WTC11 (cell line): ENCODE measurements around the gene GPR156. TPM values are rescaled to one million over a fixed set of nuclear protein-coding genes. Genes with fewer than 3 reads are reported as not detected.
A peak's percentile ranks its signal among the peaks of the same experiment; 100 is the strongest.

Experiments used
- ATAC-seq: fragments of 200-7000 bp; cut with Tn5 transposase; 2 replicates; pipeline ENCODE4 v1.10.0; 2021; ENCODE audit warnings: mild to moderate bottlenecking, moderate library complexity
- CTCF ChIA-PET: fragments of 300-600 bp; sonication (Branson Sonifier 250); formaldehyde crosslinking; loops from one replicate; lab custom pipeline; 2021; ENCODE audit warnings: antibody characterized with exemption; lab: Charles Lee
- POLR2A ChIA-PET: fragments of 350-600 bp; sonication (Branson Sonifier 250); formaldehyde crosslinking; loops from one replicate; lab custom pipeline; 2021; ENCODE audit warnings: antibody characterized with exemption; lab: Charles Lee
- DNase-seq: peaks from one replicate; pipeline ENCODE4 v3.0.0; 2021; ENCODE audit warnings: low spot score
- H3K27ac Mint-ChIP-seq: 2 replicates; pipeline ENCODE4 v1.8.0; 2021; ENCODE audit warnings: mixed read lengths
- H3K27me3 Mint-ChIP-seq: 2 replicates; pipeline ENCODE4 v1.8.0; 2021; ENCODE audit warnings: low read depth, mild to moderate bottlenecking, moderate library complexity, mixed read lengths
- H3K36me3 Mint-ChIP-seq: 2 replicates; pipeline ENCODE4 v1.8.0; 2021; ENCODE audit warnings: mixed read lengths
- H3K4me1 Mint-ChIP-seq: 2 replicates; pipeline ENCODE4 v1.8.0; 2022; ENCODE audit warnings: mixed read lengths
- H3K4me3 Mint-ChIP-seq: 2 replicates; pipeline ENCODE4 v1.8.0; 2021; ENCODE audit warnings: mild to moderate bottlenecking, moderate library complexity, mixed read lengths
- H3K9me3 Mint-ChIP-seq: 2 replicates; pipeline ENCODE4 v1.8.0; 2021; ENCODE audit warnings: mixed read lengths
- ATF1 ChIP-seq: sonication (generic); formaldehyde crosslinking; IDR thresholded peaks from 2 replicates; pipeline ENCODE4 v1.8.1; 2023; ENCODE audit warnings: mild to moderate bottlenecking, moderate library complexity, missing genetic modification reagents
- CREB1 ChIP-seq: sonication (generic); formaldehyde crosslinking; IDR thresholded peaks from 2 replicates; pipeline ENCODE4 v1.8.0; 2023; ENCODE audit warnings: mild to moderate bottlenecking, missing genetic modification reagents
- NR3C1 ChIP-seq: sonication (generic); formaldehyde crosslinking; conservative IDR thresholded peaks from 2 replicates; pipeline ENCODE4 v1.8.1; 2023; ENCODE audit warnings: low read depth, mild to moderate bottlenecking, missing genetic modification reagents
- ZNF138 ChIP-seq: sonication (generic); formaldehyde crosslinking; conservative IDR thresholded peaks from 2 replicates; pipeline ENCODE4 v1.8.1; 2022; ENCODE audit warnings: mild to moderate bottlenecking, moderate library complexity, missing genetic modification reagents
- ZNF232 ChIP-seq: sonication (generic); formaldehyde crosslinking; IDR thresholded peaks from 2 replicates; pipeline ENCODE4 v1.8.0; 2022; ENCODE audit warnings: mild to moderate bottlenecking, missing genetic modification reagents
- ZNF263 ChIP-seq: sonication (generic); formaldehyde crosslinking; IDR thresholded peaks from 2 replicates; pipeline ENCODE4 v1.8.1; 2022; ENCODE audit warnings: low read depth, mild to moderate bottlenecking, moderate library complexity, missing genetic modification reagents
- ZNF317 ChIP-seq: sonication (generic); formaldehyde crosslinking; IDR thresholded peaks from 2 replicates; pipeline ENCODE4 v1.8.1; 2023; ENCODE audit warnings: low read depth, mild to moderate bottlenecking, moderate library complexity, missing genetic modification reagents, borderline replicate concordance
- ZNF423 ChIP-seq: fragments of 250-450 bp; sonication (Bioruptor Pico); IDR thresholded peaks from 2 replicates; pipeline ENCODE4 v2.1.2; 2022; ENCODE audit warnings: mild to moderate bottlenecking, moderate library complexity
- total RNA-seq: library from RNA; stranded (reverse); gene quantifications from 3 replicates; pipeline ENCODE4 v1.2.3, GENCODE V29; 2021
- TF ChIP-seq, protein P1 (sequence below): sonication (generic); formaldehyde crosslinking; IDR thresholded peaks from 2 replicates; pipeline ENCODE4 v1.8.0; 2023; ENCODE audit warnings: missing genetic modification reagents
- TF ChIP-seq, protein P2 (sequence below): sonication (generic); formaldehyde crosslinking; IDR thresholded peaks from 2 replicates; pipeline ENCODE4 v1.8.0; 2022; ENCODE audit warnings: mild to moderate bottlenecking, missing genetic modification reagents
- TF ChIP-seq, protein P3 (sequence below): fragments of 250-450 bp; sonication (Bioruptor Pico); IDR thresholded peaks from 2 replicates; pipeline ENCODE4 v1.9.0; 2021; ENCODE audit warnings: mild to moderate bottlenecking
- TF ChIP-seq, protein P4 (sequence below): sonication (generic); formaldehyde crosslinking; IDR thresholded peaks from 2 replicates; pipeline ENCODE4 v1.8.0; 2023; ENCODE audit warnings: missing genetic modification reagents, mild to moderate bottlenecking, borderline replicate concordance
- TF ChIP-seq, protein P5 (sequence below): sonication (generic); formaldehyde crosslinking; IDR thresholded peaks from 2 replicates; pipeline ENCODE4 v1.8.0; 2022; ENCODE audit warnings: mild to moderate bottlenecking, missing genetic modification reagents
- TF ChIP-seq, protein P6 (sequence below): sonication (generic); formaldehyde crosslinking; conservative IDR thresholded peaks from 2 replicates; pipeline ENCODE4 v1.8.1; 2023; ENCODE audit warnings: mild to moderate bottlenecking, low read depth, missing genetic modification reagents, moderate library complexity
- TF ChIP-seq, protein P7 (sequence below): fragments of 250-450 bp; sonication (Bioruptor Pico); IDR thresholded peaks from 2 replicates; pipeline ENCODE4 v2.1.2; 2022; ENCODE audit warnings: mild to moderate bottlenecking, moderate library complexity

Gene GPR156
- total RNA-seq, 1 experiment from 2014 or later, result 0.72 TPM

DNA sequence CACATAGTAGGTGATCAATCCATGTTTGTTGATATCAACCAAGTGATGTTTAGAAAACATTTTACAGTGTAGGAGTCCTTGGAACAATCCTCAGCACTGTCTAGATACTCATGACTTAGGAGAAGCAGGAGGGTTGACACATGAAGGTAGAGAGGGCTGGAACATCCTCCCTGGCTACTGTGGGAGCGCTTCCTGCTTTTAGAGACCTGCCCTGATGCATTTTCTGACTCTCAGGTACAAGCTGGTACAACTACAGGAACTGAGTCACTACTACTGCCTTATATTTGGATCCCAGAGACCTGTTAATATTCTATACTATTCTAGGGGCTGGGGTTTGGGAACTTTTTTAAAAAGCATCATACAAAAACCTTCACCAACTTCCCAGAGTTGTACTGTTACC is 20.1 kb downstream of the GPR156 start:
- H3K9me3 Mint-ChIP-seq, result peaks cover 5% of the 10 kb centered on the region
- no peaks in the 10 kb centered on the region for H3K36me3 Mint-ChIP-seq
- H3K27me3 Mint-ChIP-seq, result no peaks in the 10 kb centered on the region; the same call in 1 of the 2 replicates
- TF ChIP-seq, protein P1, sequence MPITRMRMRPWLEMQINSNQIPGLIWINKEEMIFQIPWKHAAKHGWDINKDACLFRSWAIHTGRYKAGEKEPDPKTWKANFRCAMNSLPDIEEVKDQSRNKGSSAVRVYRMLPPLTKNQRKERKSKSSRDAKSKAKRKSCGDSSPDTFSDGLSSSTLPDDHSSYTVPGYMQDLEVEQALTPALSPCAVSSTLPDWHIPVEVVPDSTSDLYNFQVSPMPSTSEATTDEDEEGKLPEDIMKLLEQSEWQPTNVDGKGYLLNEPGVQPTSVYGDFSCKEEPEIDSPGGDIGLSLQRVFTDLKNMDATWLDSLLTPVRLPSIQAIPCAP (CRISPR knock-in tag), result no peak
- no peak for TF ChIP-seq CREB1 (CRISPR knock-in tag)
- TF ChIP-seq, protein P2, sequence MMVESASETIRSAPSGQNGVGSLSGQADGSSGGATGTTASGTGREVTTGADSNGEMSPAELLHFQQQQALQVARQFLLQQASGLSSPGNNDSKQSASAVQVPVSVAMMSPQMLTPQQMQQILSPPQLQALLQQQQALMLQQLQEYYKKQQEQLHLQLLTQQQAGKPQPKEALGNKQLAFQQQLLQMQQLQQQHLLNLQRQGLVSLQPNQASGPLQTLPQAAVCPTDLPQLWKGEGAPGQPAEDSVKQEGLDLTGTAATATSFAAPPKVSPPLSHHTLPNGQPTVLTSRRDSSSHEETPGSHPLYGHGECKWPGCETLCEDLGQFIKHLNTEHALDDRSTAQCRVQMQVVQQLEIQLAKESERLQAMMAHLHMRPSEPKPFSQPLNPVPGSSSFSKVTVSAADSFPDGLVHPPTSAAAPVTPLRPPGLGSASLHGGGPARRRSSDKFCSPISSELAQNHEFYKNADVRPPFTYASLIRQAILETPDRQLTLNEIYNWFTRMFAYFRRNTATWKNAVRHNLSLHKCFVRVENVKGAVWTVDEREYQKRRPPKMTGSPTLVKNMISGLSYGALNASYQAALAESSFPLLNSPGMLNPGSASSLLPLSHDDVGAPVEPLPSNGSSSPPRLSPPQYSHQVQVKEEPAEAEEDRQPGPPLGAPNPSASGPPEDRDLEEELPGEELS (CRISPR knock-in tag), result no peak
- TF ChIP-seq ZNF138 (CRISPR knock-in tag), result no peak
- TF ChIP-seq NR3C1 (CRISPR knock-in tag), result no peak
- TF ChIP-seq ZNF263 (CRISPR knock-in tag), result no peak
- TF ChIP-seq ATF1, result no peak
- no peak overlapping the region for H3K27ac Mint-ChIP-seq
- ATAC-seq (no peak), DNase-seq (no peak)
- CTCF ChIA-PET, result no interaction called here
- no peak overlapping the region for H3K4me3 Mint-ChIP-seq
- POLR2A ChIA-PET, result no interaction called here
- H3K4me1 Mint-ChIP-seq, result peaks cover 15% of the 10 kb centered on the region

DNA sequence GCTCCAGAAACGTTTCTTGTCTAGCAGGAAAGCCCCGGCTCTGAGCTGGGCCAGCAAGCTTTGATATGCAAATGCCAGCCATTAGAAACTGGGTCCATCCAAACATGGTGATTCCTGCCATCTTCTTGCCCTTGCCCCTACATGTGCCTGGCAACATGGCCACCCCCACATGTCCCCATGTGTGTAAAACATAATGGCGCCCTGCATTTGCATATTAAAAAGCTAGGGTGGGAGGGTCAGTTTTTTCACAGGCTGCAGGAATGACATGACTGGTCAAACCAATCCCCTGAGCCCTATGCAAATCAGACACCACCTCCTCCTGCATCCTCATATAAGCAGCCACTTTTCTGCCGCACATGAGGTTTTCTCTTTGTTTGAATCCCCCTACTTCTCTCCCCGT is 21.2 kb downstream of the GPR156 start:
- POLR2A ChIA-PET, result interaction anchor here (0.6 kb wide), 1 partner anchor 637 kb away, joined by 6 read pairs; no protein-coding TSS in a partner anchor
- no peak for DNase-seq
- H3K36me3 Mint-ChIP-seq, result no peaks in the 10 kb centered on the region
- no peak for TF ChIP-seq ZNF232 (CRISPR knock-in tag)
- TF ChIP-seq ZNF317, result no peak
- TF ChIP-seq, protein P3, sequence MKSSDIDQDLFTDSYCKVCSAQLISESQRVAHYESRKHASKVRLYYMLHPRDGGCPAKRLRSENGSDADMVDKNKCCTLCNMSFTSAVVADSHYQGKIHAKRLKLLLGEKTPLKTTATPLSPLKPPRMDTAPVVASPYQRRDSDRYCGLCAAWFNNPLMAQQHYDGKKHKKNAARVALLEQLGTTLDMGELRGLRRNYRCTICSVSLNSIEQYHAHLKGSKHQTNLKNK, result no peak
- TF ChIP-seq, protein P4, sequence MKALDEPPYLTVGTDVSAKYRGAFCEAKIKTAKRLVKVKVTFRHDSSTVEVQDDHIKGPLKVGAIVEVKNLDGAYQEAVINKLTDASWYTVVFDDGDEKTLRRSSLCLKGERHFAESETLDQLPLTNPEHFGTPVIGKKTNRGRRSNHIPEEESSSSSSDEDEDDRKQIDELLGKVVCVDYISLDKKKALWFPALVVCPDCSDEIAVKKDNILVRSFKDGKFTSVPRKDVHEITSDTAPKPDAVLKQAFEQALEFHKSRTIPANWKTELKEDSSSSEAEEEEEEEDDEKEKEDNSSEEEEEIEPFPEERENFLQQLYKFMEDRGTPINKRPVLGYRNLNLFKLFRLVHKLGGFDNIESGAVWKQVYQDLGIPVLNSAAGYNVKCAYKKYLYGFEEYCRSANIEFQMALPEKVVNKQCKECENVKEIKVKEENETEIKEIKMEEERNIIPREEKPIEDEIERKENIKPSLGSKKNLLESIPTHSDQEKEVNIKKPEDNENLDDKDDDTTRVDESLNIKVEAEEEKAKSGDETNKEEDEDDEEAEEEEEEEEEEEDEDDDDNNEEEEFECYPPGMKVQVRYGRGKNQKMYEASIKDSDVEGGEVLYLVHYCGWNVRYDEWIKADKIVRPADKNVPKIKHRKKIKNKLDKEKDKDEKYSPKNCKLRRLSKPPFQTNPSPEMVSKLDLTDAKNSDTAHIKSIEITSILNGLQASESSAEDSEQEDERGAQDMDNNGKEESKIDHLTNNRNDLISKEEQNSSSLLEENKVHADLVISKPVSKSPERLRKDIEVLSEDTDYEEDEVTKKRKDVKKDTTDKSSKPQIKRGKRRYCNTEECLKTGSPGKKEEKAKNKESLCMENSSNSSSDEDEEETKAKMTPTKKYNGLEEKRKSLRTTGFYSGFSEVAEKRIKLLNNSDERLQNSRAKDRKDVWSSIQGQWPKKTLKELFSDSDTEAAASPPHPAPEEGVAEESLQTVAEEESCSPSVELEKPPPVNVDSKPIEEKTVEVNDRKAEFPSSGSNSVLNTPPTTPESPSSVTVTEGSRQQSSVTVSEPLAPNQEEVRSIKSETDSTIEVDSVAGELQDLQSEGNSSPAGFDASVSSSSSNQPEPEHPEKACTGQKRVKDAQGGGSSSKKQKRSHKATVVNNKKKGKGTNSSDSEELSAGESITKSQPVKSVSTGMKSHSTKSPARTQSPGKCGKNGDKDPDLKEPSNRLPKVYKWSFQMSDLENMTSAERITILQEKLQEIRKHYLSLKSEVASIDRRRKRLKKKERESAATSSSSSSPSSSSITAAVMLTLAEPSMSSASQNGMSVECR, result no peak
- TF ChIP-seq ZNF423, result no peak
- TF ChIP-seq, protein P5, sequence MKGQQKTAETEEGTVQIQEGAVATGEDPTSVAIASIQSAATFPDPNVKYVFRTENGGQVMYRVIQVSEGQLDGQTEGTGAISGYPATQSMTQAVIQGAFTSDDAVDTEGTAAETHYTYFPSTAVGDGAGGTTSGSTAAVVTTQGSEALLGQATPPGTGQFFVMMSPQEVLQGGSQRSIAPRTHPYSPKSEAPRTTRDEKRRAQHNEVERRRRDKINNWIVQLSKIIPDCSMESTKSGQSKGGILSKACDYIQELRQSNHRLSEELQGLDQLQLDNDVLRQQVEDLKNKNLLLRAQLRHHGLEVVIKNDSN (CRISPR knock-in tag), result no peak
- TF ChIP-seq, protein P6, sequence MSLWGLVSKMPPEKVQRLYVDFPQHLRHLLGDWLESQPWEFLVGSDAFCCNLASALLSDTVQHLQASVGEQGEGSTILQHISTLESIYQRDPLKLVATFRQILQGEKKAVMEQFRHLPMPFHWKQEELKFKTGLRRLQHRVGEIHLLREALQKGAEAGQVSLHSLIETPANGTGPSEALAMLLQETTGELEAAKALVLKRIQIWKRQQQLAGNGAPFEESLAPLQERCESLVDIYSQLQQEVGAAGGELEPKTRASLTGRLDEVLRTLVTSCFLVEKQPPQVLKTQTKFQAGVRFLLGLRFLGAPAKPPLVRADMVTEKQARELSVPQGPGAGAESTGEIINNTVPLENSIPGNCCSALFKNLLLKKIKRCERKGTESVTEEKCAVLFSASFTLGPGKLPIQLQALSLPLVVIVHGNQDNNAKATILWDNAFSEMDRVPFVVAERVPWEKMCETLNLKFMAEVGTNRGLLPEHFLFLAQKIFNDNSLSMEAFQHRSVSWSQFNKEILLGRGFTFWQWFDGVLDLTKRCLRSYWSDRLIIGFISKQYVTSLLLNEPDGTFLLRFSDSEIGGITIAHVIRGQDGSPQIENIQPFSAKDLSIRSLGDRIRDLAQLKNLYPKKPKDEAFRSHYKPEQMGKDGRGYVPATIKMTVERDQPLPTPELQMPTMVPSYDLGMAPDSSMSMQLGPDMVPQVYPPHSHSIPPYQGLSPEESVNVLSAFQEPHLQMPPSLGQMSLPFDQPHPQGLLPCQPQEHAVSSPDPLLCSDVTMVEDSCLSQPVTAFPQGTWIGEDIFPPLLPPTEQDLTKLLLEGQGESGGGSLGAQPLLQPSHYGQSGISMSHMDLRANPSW, result no peak
- TF ChIP-seq, protein P7, sequence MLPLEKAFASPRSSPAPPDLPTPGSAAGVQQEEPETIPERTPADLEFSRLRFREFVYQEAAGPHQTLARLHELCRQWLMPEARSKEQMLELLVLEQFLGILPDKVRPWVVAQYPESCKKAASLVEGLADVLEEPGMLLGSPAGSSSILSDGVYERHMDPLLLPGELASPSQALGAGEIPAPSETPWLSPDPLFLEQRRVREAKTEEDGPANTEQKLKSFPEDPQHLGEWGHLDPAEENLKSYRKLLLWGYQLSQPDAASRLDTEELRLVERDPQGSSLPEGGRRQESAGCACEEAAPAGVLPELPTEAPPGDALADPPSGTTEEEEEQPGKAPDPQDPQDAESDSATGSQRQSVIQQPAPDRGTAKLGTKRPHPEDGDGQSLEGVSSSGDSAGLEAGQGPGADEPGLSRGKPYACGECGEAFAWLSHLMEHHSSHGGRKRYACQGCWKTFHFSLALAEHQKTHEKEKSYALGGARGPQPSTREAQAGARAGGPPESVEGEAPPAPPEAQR (CRISPR knock-in tag), result 0 out of 2 replicates have a peak, but pooled peaks have one; percentile 27
- CTCF ChIA-PET, result no interaction called here
- H3K4me1 Mint-ChIP-seq, result peaks cover 15% of the 10 kb centered on the region
- peaks cover 9% of the 10 kb centered on the region for H3K9me3 Mint-ChIP-seq
- ATAC-seq, result peak; percentile 53
- H3K4me3 Mint-ChIP-seq, result no peak overlapping the region
- H3K27me3 Mint-ChIP-seq, result no peaks in the 10 kb centered on the region; the same call in 1 of the 2 replicates
- no peak overlapping the region for H3K27ac Mint-ChIP-seq
